Activated CD4-positive, alpha-beta T cell treated with anti-CD3 and anti-CD28 coated beads, Interleukin-2, amount 10 ng/mL, durations not matched to agents 24 days and 14 days (primary cell): ENCODE data around the gene POFUT2. TPM values are rescaled to one million over a fixed set of nuclear protein-coding genes. Genes with fewer than 3 reads are reported as not detected.
A peak's percentile ranks its signal among the peaks of the same experiment; 100 is the strongest.

ENCODE experiments used
- DNase-seq: peaks from one replicate; pipeline ENCODE4 v3.0.0; 2022
- H3K27ac Mint-ChIP-seq: one replicate; pipeline ENCODE4 v1.8.0; 2022; ENCODE audit warnings: mild to moderate bottlenecking, mixed read lengths
- H3K27me3 Mint-ChIP-seq: one replicate; pipeline ENCODE4 v1.8.0; 2022; ENCODE audit warnings: mixed read lengths
- H3K36me3 Mint-ChIP-seq: one replicate; pipeline ENCODE4 v1.8.0; 2022; ENCODE audit warnings: low read depth, mild to moderate bottlenecking, mixed read lengths
- H3K4me1 Mint-ChIP-seq: one replicate; pipeline ENCODE4 v1.8.0; 2021; ENCODE audit warnings: mixed read lengths
- H3K4me3 Mint-ChIP-seq: one replicate; pipeline ENCODE4 v1.8.0; 2022; ENCODE audit warnings: mild to moderate bottlenecking, moderate library complexity, mixed read lengths
- H3K9me3 Mint-ChIP-seq: one replicate; pipeline ENCODE4 v1.8.0; 2021; ENCODE audit warnings: mixed read lengths
- intact Hi-C: fragments of 100-400 bp; cut with micrococcal nuclease; formaldehyde crosslinking; loops from one replicate; pipeline ENCODE4 v1.15.1; 2023
- total RNA-seq: library from RNA; stranded (reverse); gene quantifications from 2 replicates; pipeline ENCODE4 v1.2.3, GENCODE V29; 2022

POFUT2 gene
- total RNA-seq, 1 donor from 2014 or later = 17.9 TPM

DNA sequence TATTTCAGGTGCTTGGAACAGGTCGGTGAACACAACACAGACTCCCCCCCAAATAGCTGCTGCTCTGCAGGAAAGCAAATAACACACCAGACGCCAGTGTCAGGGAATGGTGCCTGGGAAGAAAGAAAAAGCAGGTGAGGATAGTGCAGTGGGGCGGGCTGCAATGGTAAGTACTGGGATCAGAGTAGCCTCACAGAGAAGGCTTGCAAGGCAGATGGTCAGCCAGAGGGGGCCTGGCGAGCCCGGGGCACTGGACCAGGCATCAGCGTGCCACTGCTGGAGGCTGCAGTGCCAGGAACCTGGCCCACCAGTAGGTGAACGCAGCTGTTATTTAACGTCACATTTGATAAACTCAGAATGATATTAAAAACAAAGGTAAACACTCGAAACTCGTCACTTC, 60.0 kb downstream of the POFUT2 start:
- Mint-ChIP-seq H3K27me3 (peaks cover 7% of the 10 kb centered on the region), H3K27ac (no peak overlapping the region), H3K4me3 (no peak overlapping the region), H3K9me3 (no peaks in the 10 kb centered on the region), H3K4me1 (peaks cover 30% of the 10 kb centered on the region), H3K36me3 (no peaks in the 10 kb centered on the region)
- no peak for DNase-seq
- intact Hi-C loops = loop anchor here (1.0 to 5.0 kb wide), 2 partner anchors 75 to 150 kb away; no protein-coding TSS in a partner anchor

DNA sequence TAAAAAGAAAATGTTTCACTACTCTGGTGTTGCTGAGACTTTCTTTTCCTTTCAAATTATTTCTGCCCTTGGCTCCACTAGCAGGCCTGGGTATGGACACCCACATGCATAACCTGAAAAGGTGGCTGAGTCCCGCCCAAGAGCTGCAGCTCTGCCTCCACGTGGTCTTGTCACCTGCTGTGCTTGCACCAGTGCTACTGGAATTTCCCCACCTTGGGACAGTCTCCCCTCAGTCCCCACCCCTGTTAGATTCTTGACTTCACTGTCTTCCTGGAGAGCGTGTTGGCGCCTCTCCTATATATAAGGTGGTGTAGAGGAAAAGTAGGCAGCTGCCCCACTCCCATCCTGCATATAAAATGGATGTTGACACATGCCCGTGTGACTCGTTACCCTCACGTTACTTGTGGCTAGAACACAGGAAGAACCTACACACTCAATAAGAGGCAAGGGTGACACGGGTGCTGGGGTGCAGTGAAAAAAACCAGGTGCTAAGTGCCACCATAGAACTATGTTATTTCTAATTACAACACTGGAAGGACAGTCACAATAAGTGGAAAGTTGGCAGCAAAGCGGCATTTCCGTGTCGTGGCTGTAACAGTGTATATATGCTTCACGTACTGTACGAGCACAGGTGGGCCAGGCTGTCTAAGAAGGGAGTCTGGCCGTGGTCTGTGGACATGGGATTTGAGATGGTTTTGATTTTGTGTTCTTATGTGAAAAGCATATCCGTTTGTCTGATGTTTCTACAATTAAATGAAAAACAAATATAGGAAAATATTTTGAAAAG, 61.0 kb downstream of the POFUT2 start:
- intact Hi-C loops = loop anchor here (5.0 kb wide), 1 partner anchor 149 kb away; no protein-coding TSS in a partner anchor
- Mint-ChIP-seq H3K36me3 (no peaks in the 10 kb centered on the region), H3K27me3 (peaks cover 1% of the 10 kb centered on the region), H3K4me3 (no peak overlapping the region), H3K4me1 (peaks cover 30% of the 10 kb centered on the region), H3K27ac (no peak overlapping the region), H3K9me3 (no peaks in the 10 kb centered on the region)
- peak; percentile 65 for DNase-seq

DNA sequence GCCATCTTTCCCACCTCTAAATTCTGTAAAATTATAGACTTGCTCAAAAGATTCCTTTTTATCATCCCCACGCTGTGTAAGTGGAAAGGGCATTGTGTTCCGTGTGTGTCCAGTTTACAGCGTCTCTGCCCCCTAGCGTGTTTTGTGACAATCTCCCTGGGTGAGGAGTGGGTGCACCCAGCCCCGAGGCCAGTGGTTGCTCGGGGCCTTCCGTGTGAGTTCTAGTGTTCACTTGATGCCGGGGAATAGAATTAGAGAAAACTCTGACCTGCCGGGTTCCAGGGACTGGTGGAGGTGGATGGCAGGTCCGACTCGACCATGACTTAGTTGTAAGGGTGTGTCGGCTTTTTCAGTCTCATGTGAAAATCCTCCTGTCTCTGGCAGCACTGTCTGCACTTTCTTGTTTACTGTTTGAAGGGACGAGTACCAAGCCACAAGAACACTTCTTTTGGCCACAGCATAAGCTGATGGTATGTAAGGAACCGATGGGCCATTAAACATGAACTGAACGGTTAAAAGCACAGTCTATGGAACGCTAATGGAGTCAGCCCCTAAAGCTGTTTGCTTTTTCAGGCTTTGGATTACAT, 61.9 kb downstream of the POFUT2 start:
- Mint-ChIP-seq H3K9me3 (no peaks in the 10 kb centered on the region), H3K4me3 (no peak overlapping the region), H3K27ac (no peak overlapping the region), H3K27me3 (no peaks in the 10 kb centered on the region), H3K4me1 (peaks cover 30% of the 10 kb centered on the region), H3K36me3 (peaks cover 4% of the 10 kb centered on the region)
- DNase-seq = no peak
- intact Hi-C loops = loop anchor here (5.0 kb wide), 1 partner anchor 149 kb away; no protein-coding TSS in a partner anchor

DNA sequence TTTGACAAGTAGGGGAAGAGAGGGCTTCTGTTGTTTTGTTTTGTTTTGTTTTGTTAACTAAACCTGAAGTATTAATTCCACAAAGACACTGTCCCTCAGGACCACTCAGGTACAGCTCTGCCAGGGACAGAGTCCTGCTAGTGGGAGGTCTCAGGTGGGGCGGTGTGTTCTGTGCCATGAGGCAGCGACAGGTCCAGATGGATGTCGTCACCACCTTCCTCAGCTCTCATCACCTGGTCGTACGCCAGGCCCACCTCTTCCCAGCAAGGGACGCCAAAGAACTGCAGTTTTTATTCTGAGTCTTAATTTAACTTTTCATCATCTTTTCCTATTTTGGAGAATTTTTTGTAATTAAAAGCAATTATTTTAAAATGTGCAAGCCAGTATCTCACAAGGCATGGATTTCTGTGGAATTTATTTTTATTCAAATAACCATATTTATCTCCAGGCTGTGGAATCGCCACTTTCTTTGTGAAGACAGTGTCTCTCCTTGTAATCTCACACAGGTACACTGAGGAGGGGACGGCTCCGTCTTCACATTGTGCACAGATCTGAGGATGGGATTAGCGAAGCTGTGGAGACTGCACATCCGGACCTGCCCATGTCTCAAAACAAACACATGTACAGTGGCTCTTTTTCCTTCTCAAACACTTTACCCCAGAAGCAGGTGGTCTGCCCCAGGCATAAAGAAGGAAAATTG, 62.5 kb downstream of the POFUT2 start:
- Mint-ChIP-seq H3K4me3 (no peak overlapping the region), H3K36me3 (peaks cover 4% of the 10 kb centered on the region), H3K9me3 (no peaks in the 10 kb centered on the region), H3K27me3 (no peaks in the 10 kb centered on the region), H3K4me1 (peaks cover 30% of the 10 kb centered on the region), H3K27ac (no peak overlapping the region)
- intact Hi-C loops = loop anchor here (5.0 kb wide), 1 partner anchor 148 kb away; no protein-coding TSS in a partner anchor
- DNase-seq = no peak

DNA sequence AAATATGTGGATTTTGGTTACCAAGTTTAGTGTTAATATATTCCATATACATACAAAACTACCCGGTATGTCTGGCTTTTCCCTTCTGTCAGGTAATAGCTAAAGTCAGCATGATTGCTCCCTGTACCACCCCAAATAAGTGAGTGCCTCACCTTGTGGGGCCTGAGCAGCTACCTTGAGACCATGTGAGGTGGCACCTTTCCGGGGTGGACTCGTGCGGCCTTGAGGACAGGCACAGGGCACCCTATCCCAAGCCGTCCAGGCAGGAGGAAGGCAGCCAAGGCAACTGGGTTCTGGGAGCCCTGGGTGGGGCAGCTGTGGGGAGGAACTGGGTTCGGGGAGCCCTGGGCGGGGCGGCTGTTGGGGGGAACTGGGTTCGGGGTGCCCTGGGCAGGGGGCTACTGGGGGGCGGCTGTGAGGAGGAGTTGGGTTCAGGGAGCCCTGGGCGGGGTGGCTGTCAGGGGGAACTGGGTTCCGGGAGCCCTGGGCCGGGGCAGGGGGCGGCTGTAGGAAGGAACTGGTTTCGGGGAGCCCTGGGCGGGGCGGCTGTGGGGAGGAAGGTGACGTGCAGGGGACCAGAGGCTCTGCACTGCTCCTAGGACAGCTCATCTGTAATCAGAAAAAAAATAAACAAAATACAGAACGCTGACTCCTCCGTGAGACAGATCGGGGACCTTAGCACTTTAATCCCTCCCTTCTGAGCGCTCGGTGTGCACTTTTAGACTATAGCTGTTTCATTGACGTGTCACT, 63.3 kb downstream of the POFUT2 start:
- no peak for DNase-seq
- H3K36me3 Mint-ChIP-seq = peaks cover 4% of the 10 kb centered on the region
- intact Hi-C loops = no loop called here
- H3K27ac Mint-ChIP-seq = peak overlapping the region; percentile 11
- no peaks in the 10 kb centered on the region for H3K27me3 Mint-ChIP-seq
- no peak overlapping the region for H3K4me3 Mint-ChIP-seq
- H3K9me3 Mint-ChIP-seq = no peaks in the 10 kb centered on the region
- peaks cover 30% of the 10 kb centered on the region for H3K4me1 Mint-ChIP-seq

DNA sequence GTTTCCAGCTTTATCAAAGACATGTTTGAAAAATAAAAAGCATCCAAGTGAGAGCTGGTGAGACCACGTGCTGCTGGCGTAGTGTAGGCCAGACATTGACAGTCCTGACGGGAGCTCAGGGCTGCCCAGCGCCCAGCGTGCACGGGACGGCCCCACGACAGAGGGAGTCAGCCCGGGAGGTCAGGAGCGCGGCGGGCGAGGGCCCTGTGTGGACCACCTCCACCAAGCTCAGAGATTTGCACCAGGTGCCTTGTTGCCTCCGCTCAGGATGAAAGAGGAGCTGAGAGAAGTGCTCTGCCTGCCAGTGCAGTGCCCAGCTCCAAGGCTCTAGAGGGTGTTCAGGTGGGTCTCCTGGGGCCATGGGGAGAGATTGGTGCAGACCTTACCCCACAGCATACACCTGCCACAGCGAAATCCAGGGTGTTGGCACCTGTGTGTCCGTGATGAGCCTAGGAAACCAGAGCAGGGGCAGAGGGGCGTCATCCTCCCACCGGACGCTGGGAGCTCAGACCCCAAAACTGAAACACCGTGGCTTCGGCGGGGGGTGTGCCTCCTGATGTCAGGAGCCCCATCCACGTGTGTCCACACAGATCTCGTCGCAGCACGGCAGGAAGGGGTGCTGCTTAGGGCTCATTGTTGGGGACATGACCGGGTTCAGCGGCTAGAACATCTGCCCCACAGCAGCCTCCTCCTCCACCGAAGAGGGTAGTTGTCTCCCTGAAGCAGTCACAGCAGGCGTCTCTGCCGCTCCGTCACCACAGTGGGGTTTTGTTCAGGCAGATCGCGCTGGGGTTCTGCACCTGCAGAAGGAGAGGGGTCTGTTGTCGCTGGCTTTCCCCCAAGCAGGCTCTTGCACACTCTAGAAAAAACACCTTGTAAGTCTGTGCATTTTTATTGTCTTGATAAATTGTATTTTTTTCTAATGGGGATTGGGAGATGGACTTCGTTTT, 64.2 kb downstream of the POFUT2 start:
- Mint-ChIP-seq H3K27me3 (no peaks in the 10 kb centered on the region), H3K4me1 (peaks cover 24% of the 10 kb centered on the region), H3K36me3 (peaks cover 5% of the 10 kb centered on the region), H3K27ac (no peak overlapping the region), H3K4me3 (no peak overlapping the region), H3K9me3 (no peaks in the 10 kb centered on the region)
- intact Hi-C loops = no loop called here
- no peak for DNase-seq

DNA sequence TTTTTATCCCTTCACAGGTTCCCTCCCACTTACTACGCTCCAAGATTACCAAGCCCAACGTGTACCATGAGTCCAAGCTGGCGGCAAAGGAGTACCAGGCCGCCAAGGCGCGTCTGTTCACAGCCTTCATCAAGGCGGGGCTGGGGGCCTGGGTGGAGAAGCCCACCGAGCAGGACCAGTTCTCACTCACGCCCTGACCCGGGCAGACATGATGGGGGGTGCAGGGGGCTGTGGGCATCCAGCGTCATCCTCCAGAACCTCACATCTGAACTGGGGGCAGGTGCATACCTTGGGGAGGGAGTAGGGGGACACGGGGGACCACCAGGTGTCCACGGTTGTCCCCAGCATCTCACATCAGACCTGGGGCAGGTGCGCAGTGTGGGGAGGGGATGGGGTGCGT, 65.7 kb downstream of the POFUT2 start:
- peak; percentile 48 for DNase-seq
- Mint-ChIP-seq H3K4me1 (peaks cover 16% of the 10 kb centered on the region), H3K27ac (no peak overlapping the region), H3K4me3 (no peak overlapping the region), H3K9me3 (peaks cover 9% of the 10 kb centered on the region), H3K27me3 (no peaks in the 10 kb centered on the region), H3K36me3 (peaks cover 16% of the 10 kb centered on the region)
- intact Hi-C loops = no loop called here

DNA sequence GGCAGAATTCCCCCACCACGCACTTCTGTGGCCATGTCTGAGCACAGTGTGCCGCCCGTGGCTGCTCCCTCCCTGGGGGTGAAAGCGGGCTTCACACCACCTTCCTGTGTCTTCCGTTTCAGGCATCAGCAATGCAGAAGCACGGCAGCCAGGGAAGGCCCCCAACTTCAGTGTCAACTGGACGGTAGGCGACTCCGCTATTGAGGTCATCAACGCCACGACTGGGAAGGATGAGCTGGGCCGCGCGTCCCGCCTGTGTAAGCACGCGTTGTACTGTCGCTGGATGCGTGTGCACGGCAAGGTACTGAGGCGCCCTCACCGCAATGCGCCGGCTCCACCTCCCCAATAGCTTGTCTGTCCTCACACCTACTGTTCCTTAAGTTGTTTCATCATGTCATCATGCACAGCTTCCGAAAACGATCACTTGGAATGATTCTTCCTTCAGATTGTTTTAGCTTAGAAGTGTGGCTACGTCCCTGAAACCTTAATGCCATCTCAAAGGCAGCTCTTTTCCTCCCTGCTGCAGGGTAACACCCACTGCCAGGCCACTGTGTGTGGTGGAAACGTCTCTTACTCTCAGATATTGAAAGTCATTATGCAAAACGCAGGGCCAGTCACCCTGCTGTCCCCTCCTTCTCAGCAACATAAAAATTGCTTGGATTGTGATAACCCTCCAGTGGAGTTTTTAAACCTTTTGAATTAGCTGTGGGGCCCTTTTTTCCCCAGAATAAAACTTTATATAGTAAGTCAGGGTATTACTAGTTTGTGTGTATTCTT, 66.8 kb downstream of the POFUT2 start:
- Mint-ChIP-seq H3K36me3 (peaks cover 18% of the 10 kb centered on the region), H3K4me1 (peaks cover 6% of the 10 kb centered on the region), H3K27ac (no peak overlapping the region), H3K27me3 (no peaks in the 10 kb centered on the region), H3K9me3 (peaks cover 14% of the 10 kb centered on the region), H3K4me3 (no peak overlapping the region)
- intact Hi-C loops = no loop called here
- DNase-seq = peak; percentile 51

DNA sequence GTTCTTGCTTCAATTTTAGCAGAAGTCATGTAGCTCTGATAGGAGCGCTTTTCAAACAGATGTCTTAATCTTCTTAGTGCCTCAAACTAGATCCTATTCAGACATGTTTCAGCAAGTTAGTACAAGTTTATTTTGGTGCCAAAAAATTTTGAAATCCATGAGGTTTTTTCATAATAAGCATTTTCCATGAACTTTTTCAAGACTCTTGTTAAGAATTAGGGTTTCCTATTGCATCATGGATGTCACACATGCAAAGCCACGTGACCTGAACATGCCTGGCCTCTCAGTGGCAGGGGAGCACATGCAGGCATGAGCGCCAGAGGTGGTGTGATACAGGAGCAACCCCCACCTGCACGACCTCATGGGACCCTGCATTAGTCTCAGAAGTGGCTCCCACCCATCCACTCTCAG, 67.6 kb downstream of the POFUT2 start:
- Mint-ChIP-seq H3K27me3 (no peaks in the 10 kb centered on the region), H3K27ac (no peak overlapping the region), H3K4me1 (peaks cover 5% of the 10 kb centered on the region), H3K9me3 (peaks cover 14% of the 10 kb centered on the region), H3K36me3 (peaks cover 18% of the 10 kb centered on the region), H3K4me3 (no peak overlapping the region)
- no peak for DNase-seq
- intact Hi-C loops = no loop called here

DNA sequence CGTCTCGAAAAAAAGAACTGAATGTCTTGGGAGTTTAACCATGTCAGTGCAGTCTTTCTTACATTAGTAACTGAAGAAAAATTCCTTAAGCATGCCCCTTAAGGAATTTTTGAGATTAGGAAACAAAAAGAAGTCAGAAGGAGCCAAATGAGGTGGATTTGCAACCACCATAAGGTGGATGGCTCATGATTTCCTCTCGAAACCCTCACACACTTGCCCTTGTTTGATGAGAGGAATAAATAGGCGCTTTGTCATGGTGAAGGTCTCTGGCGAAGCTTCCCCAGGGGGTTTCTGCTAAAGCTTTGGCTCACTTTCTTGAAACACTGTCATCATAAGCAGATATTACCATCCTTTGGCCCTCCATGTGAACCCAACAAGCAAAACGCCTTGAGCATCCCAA, 68.2 kb downstream of the POFUT2 start:
- Mint-ChIP-seq H3K9me3 (peaks cover 14% of the 10 kb centered on the region), H3K4me1 (peaks cover 5% of the 10 kb centered on the region), H3K27ac (no peak overlapping the region), H3K4me3 (no peak overlapping the region), H3K27me3 (no peaks in the 10 kb centered on the region), H3K36me3 (peaks cover 20% of the 10 kb centered on the region)
- DNase-seq = no peak
- intact Hi-C loops = no loop called here

DNA sequence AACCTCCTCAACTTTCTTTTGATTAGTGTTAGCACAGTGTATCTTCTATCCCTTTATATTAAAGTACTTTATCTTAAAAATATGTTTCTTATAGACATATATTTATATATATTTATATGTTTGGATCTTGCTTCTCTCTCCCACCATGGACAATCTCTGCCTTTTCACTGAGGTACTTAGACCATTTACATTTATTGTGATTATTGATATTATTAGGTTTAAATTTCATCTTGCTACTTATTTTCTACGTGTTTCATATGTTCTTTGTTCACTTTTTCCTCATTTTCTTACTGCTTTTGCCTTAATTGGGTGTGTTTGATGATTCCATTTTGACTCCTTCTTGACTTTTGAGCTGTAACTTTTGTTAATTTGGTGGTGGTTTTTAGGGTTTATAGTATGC, 70.7 kb downstream of the POFUT2 start:
- Mint-ChIP-seq H3K4me1 (peaks cover 2% of the 10 kb centered on the region), H3K27ac (no peak overlapping the region), H3K27me3 (no peaks in the 10 kb centered on the region), H3K9me3 (peaks cover 14% of the 10 kb centered on the region), H3K4me3 (no peak overlapping the region), H3K36me3 (peaks cover 24% of the 10 kb centered on the region)
- DNase-seq = no peak
- intact Hi-C loops = no loop called here

DNA sequence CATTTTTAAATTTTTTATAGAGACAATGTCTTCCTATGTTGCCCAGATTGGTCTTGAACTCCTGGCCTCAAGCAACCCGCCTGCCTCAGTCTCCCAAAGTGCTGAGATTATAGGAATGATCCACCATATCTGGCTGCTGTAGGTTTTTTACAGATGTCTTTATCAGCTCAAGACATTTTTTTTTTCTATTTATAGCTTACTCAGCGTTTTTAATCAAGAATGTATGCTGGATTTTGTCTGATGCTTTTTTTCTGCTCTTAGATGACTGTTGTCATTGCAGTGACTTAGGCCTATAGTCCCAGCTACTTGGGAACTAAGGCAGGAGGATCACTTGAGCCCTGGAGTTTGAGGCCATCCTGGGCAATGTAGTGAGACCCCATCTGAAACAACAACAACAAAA, 72.5 kb downstream of the POFUT2 start:
- Mint-ChIP-seq H3K4me1 (peaks cover 2% of the 10 kb centered on the region), H3K9me3 (peaks cover 14% of the 10 kb centered on the region), H3K36me3 (peaks cover 23% of the 10 kb centered on the region), H3K4me3 (no peak overlapping the region), H3K27me3 (no peaks in the 10 kb centered on the region), H3K27ac (no peak overlapping the region)
- intact Hi-C loops = no loop called here
- no peak for DNase-seq
